K562 (cell line): ENCODE data around the gene ZFPM1. TPM values are rescaled to one million over a fixed set of nuclear protein-coding genes. Genes with fewer than 3 reads are reported as not detected.

Experiments
- ATAC-seq: fragments of 200-7000 bp; cut with Tn5 transposase; 3 replicates; pipeline ENCODE4 v1.9.1; 2020; ENCODE audit warnings: moderate library complexity
- BruUV-seq: library from RNA; stranded (reverse); fragments of 400-500 nt; replicated peaks from 2 replicates; lab custom pipeline; 2021; lab: Mats Ljungman, UMichigan
- CTCF ChIA-PET: fragments of 300-600 bp; formaldehyde crosslinking; extraction: SDS; loops from one replicate; lab custom pipeline; 2021; ENCODE audit warnings: low intra/inter-chr PET ratio; lab: Yijun Ruan, JAX
- POLR2A ChIA-PET: fragments of 300-600, 350-650 bp; sonication (Branson Sonifier 250); formaldehyde crosslinking; extraction: SDS; loops from one replicate; lab custom pipeline; 2021; ENCODE audit warnings: antibody characterized with exemption, inconsistent platforms; lab: Yijun Ruan, JAX
- DNase-seq, 4 experiments: peaks; one replicate each; pipeline versions ENCODE4 v3.0.0 to v3.0.0-alpha.2; 2011 to 2018; ENCODE audit warnings: low spot score in 3 of 4, mixed read lengths in 3 of 4; ENCODE audit errors: extremely low read depth in 1 of 4
- FAIRE-seq: peaks from 2 replicates; lab custom pipeline; 2011; peaks lifted over from hg19 to GRCh38; lab: Jason Lieb, UNC
- H2AFZ ChIP-seq: 2 replicates; pipeline ENCODE4 v1.6.0; 2011; ENCODE audit warnings: low read depth, low read length, control low read depth, inconsistent platforms
- H3K27ac ChIP-seq: fragments of 200-600 bp; 3 replicates; pipeline ENCODE4 v1.8.0; 2011; ENCODE audit warnings: low read depth, mild to moderate bottlenecking, control low read depth, inconsistent platforms, low read length, moderate library complexity, mixed read lengths; ENCODE audit errors: extremely low read depth
- H3K27me3 ChIP-seq, 2 experiments: fragments of 300-600 bp in 1 of 2; 2 replicates in 1 of 2; 3 replicates in 1 of 2; pipeline versions ENCODE4 v1.6.0 to v1.8.0; 2011; ENCODE audit warnings: inconsistent platforms in 2 of 2, low read length in 2 of 2, mild to moderate bottlenecking in 1 of 2, mixed read lengths in 1 of 2, moderate library complexity in 1 of 2; ENCODE audit not compliant: control insufficient read depth in 2 of 2, insufficient read depth in 2 of 2
- H3K36me3 ChIP-seq: fragments of 300-600 bp; 3 replicates; pipeline ENCODE4 v1.8.0; 2011; ENCODE audit warnings: mild to moderate bottlenecking, low read length, inconsistent platforms; ENCODE audit not compliant: control insufficient read depth, insufficient read depth
- H3K4me1 ChIP-seq, 2 experiments: fragments of 200-600 bp in 1 of 2; replicated peaks in 1 of 2; 2 replicates in 1 of 2; 3 replicates in 1 of 2; pipeline versions ENCODE4 v1.5.1 to v1.8.0; 2011; ENCODE audit warnings: inconsistent platforms in 2 of 2, low read length in 2 of 2, mild to moderate bottlenecking in 1 of 2, mixed read lengths in 1 of 2, moderate library complexity in 1 of 2; ENCODE audit not compliant: control insufficient read depth in 2 of 2, insufficient read depth in 2 of 2
- H3K4me2 ChIP-seq: 2 replicates; pipeline ENCODE4 v1.6.1; 2011; ENCODE audit warnings: low read length, control low read depth, inconsistent platforms, mixed read lengths; ENCODE audit not compliant: insufficient read depth
- H3K4me3 ChIP-seq: fragments of 200-600 bp; sonication (generic), shearing (Covaris generic); 2 replicates; pipeline ENCODE4 v1.5.1; 2016; ENCODE audit warnings: control low read depth, inconsistent platforms
- H3K79me2 ChIP-seq: fragments of 200-600 bp; 3 replicates; pipeline ENCODE4 v1.8.0; 2011; ENCODE audit warnings: low read length, inconsistent platforms; ENCODE audit not compliant: control insufficient read depth, insufficient read depth
- H3K9ac ChIP-seq, 2 experiments: 2 replicates each; pipeline versions ENCODE4 v1.6.0 to v1.6.1; 2011; ENCODE audit warnings: low read depth in 2 of 2, low read length in 2 of 2, control low read depth in 1 of 2, inconsistent platforms in 1 of 2, mild to moderate bottlenecking in 1 of 2, mixed read lengths in 1 of 2; ENCODE audit not compliant: insufficient read depth in 1 of 2
- H3K9me1 ChIP-seq: one replicate; pipeline ENCODE4 v1.6.0; 2011; ENCODE audit warnings: inconsistent platforms, mild to moderate bottlenecking, low read length, moderate library complexity; ENCODE audit not compliant: control insufficient read depth, insufficient read depth
- H3K9me3 ChIP-seq: replicated peaks from 2 replicates; pipeline ENCODE4 v1.5.1; 2011; ENCODE audit warnings: low read depth, low read length, inconsistent platforms; ENCODE audit not compliant: control insufficient read depth, insufficient read depth
- H4K20me1 ChIP-seq: replicated peaks from 2 replicates; pipeline ENCODE4 v1.6.1; 2011; ENCODE audit warnings: low read length, inconsistent platforms, mixed read lengths; ENCODE audit not compliant: control insufficient read depth, insufficient read depth
- BCOR ChIP-seq: fragments of 450-650 bp; IDR thresholded peaks from 2 replicates; pipeline ENCODE4 v1.6.1; 2016
- FOS ChIP-seq: IDR thresholded peaks from 3 replicates; pipeline ENCODE4 v1.6.1; 2011; ENCODE audit not compliant: insufficient read length; ENCODE audit errors: extremely low read depth
- FOSL1 ChIP-seq: fragments of 200-800 bp; sonication (Bioruptor generic); conservative IDR thresholded peaks from 2 replicates; pipeline ENCODE4 v1.6.1; 2016; ENCODE audit warnings: missing genetic modification characterization, missing compliant biosample characterization
- GABPB1 ChIP-seq: sonication (generic); formaldehyde crosslinking; IDR thresholded peaks from 2 replicates; pipeline ENCODE4 v1.8.0; 2022; ENCODE audit warnings: mild to moderate bottlenecking, missing genetic modification reagents
- KDM1A ChIP-seq, 2 experiments: fragments of 450-650 bp; IDR thresholded peaks; 2 replicates each; pipeline ENCODE4 v1.6.1; 2016; ENCODE audit warnings: mild to moderate bottlenecking in 2 of 2
- KDM4B ChIP-seq, 2 experiments: fragments of 450-650 bp in 1 of 2; sonication (generic) in 1 of 2; IDR thresholded peaks; 2 replicates each; pipeline ENCODE4 v1.6.1; 2016 to 2017; ENCODE audit warnings: borderline replicate concordance in 2 of 2, antibody characterized with exemption in 1 of 2, low read depth in 1 of 2, mild to moderate bottlenecking in 1 of 2
- MCM2 ChIP-seq: fragments of 450-650 bp; IDR thresholded peaks from 2 replicates; pipeline ENCODE4 v1.6.1; 2017; ENCODE audit warnings: low read depth, mild to moderate bottlenecking
- MEF2D ChIP-seq: conservative IDR thresholded peaks from 2 replicates; pipeline ENCODE4 v1.6.1; 2016; ENCODE audit warnings: low read depth, missing genetic modification characterization, missing compliant biosample characterization
- MTF1 ChIP-seq: fragments of 250-450 bp; sonication (Bioruptor Pico); IDR thresholded peaks from 2 replicates; pipeline ENCODE4 v1.9.0; 2021; ENCODE audit warnings: moderate library complexity, mild to moderate bottlenecking, inconsistent platforms, borderline replicate concordance
- NELFE ChIP-seq: IDR thresholded peaks from 2 replicates; pipeline ENCODE4 v1.6.1; 2011; ENCODE audit warnings: mild to moderate bottlenecking; ENCODE audit not compliant: insufficient read depth, insufficient read length
- NFE2 ChIP-seq: IDR thresholded peaks from 2 replicates; pipeline ENCODE4 v1.6.1; 2014; ENCODE audit warnings: antibody characterized with exemption, low read depth
- NR0B1 ChIP-seq: fragments of 450-650 bp; IDR thresholded peaks from one replicate; pipeline ENCODE4 v1.6.1; 2018; ENCODE audit warnings: mild to moderate bottlenecking, moderate library complexity; ENCODE audit not compliant: partially characterized antibody
- PTRF ChIP-seq: fragments of 450-650 bp; IDR thresholded peaks from 2 replicates; pipeline ENCODE4 v1.6.1; 2016; ENCODE audit warnings: mild to moderate bottlenecking, missing genetic modification characterization, missing compliant biosample characterization
- SMARCA5 ChIP-seq: fragments of 450-650 bp; IDR thresholded peaks from 2 replicates; pipeline ENCODE4 v1.6.1; 2016
- ZBTB9 ChIP-seq: fragments of 450-650 bp; formaldehyde crosslinking; IDR thresholded peaks from 2 replicates; pipeline ENCODE4 v1.4.0; 2020; ENCODE audit warnings: mild to moderate bottlenecking, moderate library complexity
- ZFP36 ChIP-seq: fragments of 150-350 bp; IDR thresholded peaks from 2 replicates; pipeline ENCODE4 v1.6.1; 2018; ENCODE audit warnings: low read length, low read depth; ENCODE audit not compliant: partially characterized antibody
- ZNF354B ChIP-seq: fragments of 250-450 bp; sonication (Bioruptor Pico); IDR thresholded peaks from 2 replicates; pipeline ENCODE4 v1.4.0; 2020
- ZNF436 ChIP-seq: fragments of 250-450, 450-650 bp; sonication (Bioruptor Pico); formaldehyde crosslinking; IDR thresholded peaks from 2 replicates; pipeline ENCODE4 v1.7.0; 2020; ENCODE audit warnings: mild to moderate bottlenecking
- WGBS: fragments of 100-300 bp; shearing (Covaris generic); methylation state at CpG from one replicate; pipeline ENCODE4 v1.1.6; 2016; ENCODE audit warnings: low coverage, mixed read lengths; ENCODE audit not compliant: insufficient coverage; ENCODE audit errors: missing lambda C conversion rate; 5-methylcytosine and 5-hydroxymethylcytosine counted together
- in situ Hi-C: fragments of 300-500 bp; cut with MboI; formaldehyde crosslinking; loops from 4 replicates; pipeline ENCODE4 v1.15.0; 2018; ENCODE audit warnings: inconsistent platforms, mixed read lengths
- intact Hi-C: fragments of 100-400 bp; cut with micrococcal nuclease; formaldehyde crosslinking; loops from 2 replicates; pipeline ENCODE4 v1.14.2; 2022
- polyA plus RNA-seq, 8 experiments: library from polyadenylated mRNA; depleted of rRNA in 4 of 8; stranded (reverse) in 5 of 8; unstranded in 3 of 8; fragments of >200 nt; fragmentation: Nextera tagmentation in 2 of 8; fragmentation: Illumina TruSeq in 1 of 8; extraction: Ambion mirVana in 2 of 8; extraction: Trizol in 1 of 8; gene quantifications; 2 replicates each; pipeline versions ENCODE4 v1.2.1 to v1.2.3, GENCODE V29; 2011 to 2014; ENCODE audit warnings: inconsistent platforms in 1 of 8, missing spikeins in 1 of 8
- total RNA-seq, 7 experiments: library from RNA; depleted of rRNA in 6 of 7; stranded (reverse); fragments of >200 nt in 6 of 7; fragmentation: Illumina TruSeq in 2 of 7; extraction: Trizol in 2 of 7; gene quantifications; 2 replicates each; pipeline versions ENCODE4 v1.2.1 to v1.2.3, GENCODE V29; 2011 to 2021; ENCODE audit warnings: low replicate concordance in 1 of 7

Gene ZFPM1
- total and polyA plus RNA-seq, 9 of the 15 experiments (the other 6 are each of a cell fraction or from before 2014, with no cell fraction given) = 0.03 to 35.9 (median 1.4) TPM

- Histone ChIP-seq H3K79me2 (peaks cover 97% of the 10 kb centered on the region), H4K20me1 (peaks cover 44% of the 10 kb centered on the region), H3K27ac (no peak overlapping the region), H3K27me3 (no peaks in the 10 kb centered on the region), H3K4me1 (peaks cover 2 to 98% of the 10 kb centered on the region in 2 experiments; a peak in 4 of 5 replicates), H3K9ac (peak overlapping the region in 1 of 2 experiments; percentile 68; a peak in 1 of 4 replicates), H3K4me2 (no peak overlapping the region), H3K36me3 (peaks cover 60% of the 10 kb centered on the region; the same call in 2 of the 3 replicates), H3K9me3 (no peaks in the 10 kb centered on the region), H3K9me1 (peaks cover 11% of the 10 kb centered on the region), H3K4me3 (no peak overlapping the region), H2AFZ (no peak overlapping the region)
- ChIA-PET POLR2A (interaction anchor here (0.6 kb wide), 1 partner anchor 30 kb away, joined by 3 read pairs; no protein-coding TSS in a partner anchor), CTCF (no interaction called here)
- ATAC-seq (no peak), FAIRE-seq (no peak), DNase-seq (no peak)
- intact Hi-C loops = no loop called here
- in situ Hi-C loops = no loop called here
- BruUV-seq = no TSS peak
- no peak for TF ChIP-seq MTF1 (CRISPR knock-in tag)
- no peak for TF ChIP-seq NR0B1
- peak; percentile 55; the same call in 1 of the 2 replicates for TF ChIP-seq ZNF436 (CRISPR knock-in tag)
- peak; percentile 81 for TF ChIP-seq BCOR
- TF ChIP-seq SMARCA5 = 0 out of 2 replicates have a peak, but pooled peaks have one; percentile 19
- peak in 1 of 2 experiments; percentile 55; a peak in 1 of 4 replicates for TF ChIP-seq KDM1A (IDR thresholded peaks at IDR 0.05)
- no peak for TF ChIP-seq MCM2
- no peak for TF ChIP-seq MEF2D (tag)
- TF ChIP-seq GABPB1 (CRISPR knock-in tag) = no peak
- TF ChIP-seq ZNF354B (CRISPR knock-in tag) = no peak
- peak; percentile 99 for TF ChIP-seq ZFP36
- TF ChIP-seq NFE2 = no peak
- TF ChIP-seq NELFE = no peak
- no peak for TF ChIP-seq PTRF (tag)
- TF ChIP-seq ZBTB9 (CRISPR knock-in tag) = no peak
- TF ChIP-seq KDM4B (IDR thresholded peaks at IDR 0.05; ENCODE audit: borderline replicate concordance in 2 of 2, low read depth in 1 of 2) = no peak
- no peak for TF ChIP-seq FOS
- no peak for TF ChIP-seq FOSL1
- 87% methylated on average over 15 of the region's 28 CpGs for WGBS
Measured at GRCh38 chr16:88479793-88480760, 27.0 kb downstream of the ZFPM1 start.
